Mesendoderm (in vitro differentiated cells): ENCODE results near the gene EML3.
"Not testable (repeated sequence)": the region's sequence is repeated elsewhere in the genome, so short reads cannot be mapped to it uniquely, and the experiment has no call there.

Experiments
- DNase-seq: peaks from one replicate; pipeline ENCODE4 v3.0.0; 2013
- H2AK5ac ChIP-seq: 2 replicates; pipeline ENCODE4 v1.6.1; 2013; ENCODE audit warnings: low read length, inconsistent platforms
- H2BK120ac ChIP-seq: 2 replicates; pipeline ENCODE4 v1.6.1; 2013; ENCODE audit warnings: low read depth, mild to moderate bottlenecking, low read length, moderate library complexity, mixed read lengths
- H2BK15ac ChIP-seq: replicated peaks from 2 replicates; pipeline ENCODE4 v1.6.1; 2013; ENCODE audit warnings: low read depth, mild to moderate bottlenecking, moderate library complexity
- H2BK5ac ChIP-seq: 2 replicates; pipeline ENCODE4 v1.6.1; 2013; ENCODE audit warnings: low read length, inconsistent platforms
- H3K18ac ChIP-seq: 2 replicates; pipeline ENCODE4 v1.6.1; 2013; ENCODE audit warnings: mild to moderate bottlenecking, low read length, mixed read lengths
- H3K23ac ChIP-seq: one replicate; pipeline ENCODE4 v1.6.1; 2013; ENCODE audit warnings: low read length
- H3K27ac ChIP-seq: 2 replicates; pipeline ENCODE4 v1.5.1; 2013; ENCODE audit warnings: low read depth, mild to moderate bottlenecking, inconsistent platforms, low read length, moderate library complexity
- H3K27me3 ChIP-seq: 2 replicates; pipeline ENCODE4 v1.6.1; 2013; ENCODE audit warnings: low read length, control low read depth, mild to moderate bottlenecking, inconsistent platforms; ENCODE audit not compliant: insufficient read depth, poor library complexity
- H3K36me3 ChIP-seq: 2 replicates; pipeline ENCODE4 v1.6.1; 2013; ENCODE audit warnings: low read length, inconsistent platforms; ENCODE audit not compliant: control insufficient read depth, insufficient read depth
- H3K4ac ChIP-seq: one replicate; pipeline ENCODE4 v1.6.1; 2013; ENCODE audit warnings: low read depth, mild to moderate bottlenecking, low read length, moderate library complexity
- H3K4me1 ChIP-seq: 2 replicates; pipeline ENCODE4 v1.6.1; 2013; ENCODE audit warnings: low read depth, low read length, inconsistent platforms; ENCODE audit not compliant: control insufficient read depth
- H3K4me2 ChIP-seq: 2 replicates; pipeline ENCODE4 v1.6.1; 2013; ENCODE audit warnings: low read length
- H3K4me3 ChIP-seq: 2 replicates; pipeline ENCODE4 v1.5.1; 2013; ENCODE audit warnings: mild to moderate bottlenecking, low read length
- H3K56ac ChIP-seq: one replicate; pipeline ENCODE4 v1.6.1; 2013; ENCODE audit warnings: low read length
- H3K79me1 ChIP-seq: 2 replicates; pipeline ENCODE4 v1.6.1; 2013; ENCODE audit warnings: low read length, inconsistent platforms
- H3K79me2 ChIP-seq: 2 replicates; pipeline ENCODE4 v1.6.1; 2013; ENCODE audit warnings: mild to moderate bottlenecking, low read length; ENCODE audit not compliant: control insufficient read depth, insufficient read depth
- H3K9ac ChIP-seq: 2 replicates; pipeline ENCODE4 v1.6.1; 2013; ENCODE audit warnings: low read length, inconsistent platforms
- H4K5ac ChIP-seq: one replicate; pipeline ENCODE4 v1.6.1; 2013; ENCODE audit warnings: low read length
- H4K8ac ChIP-seq: one replicate; pipeline ENCODE4 v1.6.1; 2013; ENCODE audit warnings: low read depth, mild to moderate bottlenecking, control low read depth, low read length, moderate library complexity
- WGBS: extraction: QIAGEN DNeasy Blood & Tissue Kit; methylation state at CpG from one replicate; pipeline ENCODE4 v1.1.7; 2013; ENCODE audit warnings: low lambda C conversion rate, missing lambda C conversion rate; ENCODE audit not compliant: insufficient coverage; ENCODE audit errors: extremely low coverage; 5-methylcytosine and 5-hydroxymethylcytosine counted together

EML3 gene

DNA sequence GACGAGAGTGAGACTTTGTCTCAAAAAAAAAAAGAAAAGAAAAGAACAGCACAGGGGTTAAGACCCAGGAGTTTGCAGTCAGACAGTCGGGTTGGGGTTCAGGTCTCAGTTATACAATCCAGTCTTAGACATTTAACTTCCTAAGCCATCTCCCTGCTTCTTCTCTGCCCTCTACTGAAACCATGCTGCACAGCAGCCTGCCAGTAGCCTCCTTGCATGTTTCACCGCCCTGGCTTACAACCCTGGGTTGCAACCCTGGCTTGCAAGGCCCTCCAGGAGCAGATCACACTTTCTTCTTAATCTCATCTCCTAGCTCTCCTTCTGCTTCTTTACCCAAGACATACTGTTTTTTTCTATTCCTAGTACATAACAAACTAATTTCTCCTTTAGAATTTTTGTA, 15.1 kb upstream of the EML3 start:
- WGBS, result no CpG with 5 or more reads among the region's 3 CpGs
- H2BK120ac ChIP-seq, result no peak overlapping the region

GRCh38 chr11:62622476-62623089, 10.0 kb upstream of the EML3 start:
- Histone ChIP-seq H4K8ac (no peak overlapping the region), H3K27me3 (no peaks in the 10 kb centered on the region), H3K18ac (no peak overlapping the region), H3K79me2 (no peaks in the 10 kb centered on the region), H2AK5ac (no peak overlapping the region), H3K4ac (no peak overlapping the region), H2BK15ac (no peak overlapping the region), H3K23ac (no peak overlapping the region), H4K5ac (no peak overlapping the region), H3K9ac (peak overlapping the region; percentile 47), H3K56ac (peak overlapping the region; percentile 61), H2BK120ac (no peak overlapping the region), H3K4me3 (no peak overlapping the region), H3K36me3 (peaks cover 15% of the 10 kb centered on the region), H3K79me1 (no peaks in the 10 kb centered on the region), H3K4me1 (peaks cover 2% of the 10 kb centered on the region), H2BK5ac (no peak overlapping the region), H3K27ac (peak overlapping the region; percentile 64), H3K4me2 (peak overlapping the region; percentile 45)
- peak; percentile 83 for DNase-seq
- WGBS, result no CpG with 5 or more reads among the region's 7 CpGs

More for the DNA sequence above, 15.1 kb upstream of the EML3 start:
- Histone ChIP-seq H3K4ac (no peak overlapping the region), H3K27me3 (no peaks in the 10 kb centered on the region), H3K4me3 (no peak overlapping the region), H3K79me1 (no peaks in the 10 kb centered on the region), H3K27ac (no peak overlapping the region), H3K9ac (no peak overlapping the region), H3K56ac (no peak overlapping the region), H3K36me3 (peaks cover 34% of the 10 kb centered on the region), H3K79me2 (no peaks in the 10 kb centered on the region), H4K5ac (no peak overlapping the region), H3K18ac (no peak overlapping the region), H3K4me2 (no peak overlapping the region), H4K8ac (no peak overlapping the region), H3K23ac (no peak overlapping the region), H2BK5ac (no peak overlapping the region), H3K4me1 (no peaks in the 10 kb centered on the region), H2BK15ac (no peak overlapping the region), H2AK5ac (no peak overlapping the region)
- DNase-seq, result no peak

DNA sequence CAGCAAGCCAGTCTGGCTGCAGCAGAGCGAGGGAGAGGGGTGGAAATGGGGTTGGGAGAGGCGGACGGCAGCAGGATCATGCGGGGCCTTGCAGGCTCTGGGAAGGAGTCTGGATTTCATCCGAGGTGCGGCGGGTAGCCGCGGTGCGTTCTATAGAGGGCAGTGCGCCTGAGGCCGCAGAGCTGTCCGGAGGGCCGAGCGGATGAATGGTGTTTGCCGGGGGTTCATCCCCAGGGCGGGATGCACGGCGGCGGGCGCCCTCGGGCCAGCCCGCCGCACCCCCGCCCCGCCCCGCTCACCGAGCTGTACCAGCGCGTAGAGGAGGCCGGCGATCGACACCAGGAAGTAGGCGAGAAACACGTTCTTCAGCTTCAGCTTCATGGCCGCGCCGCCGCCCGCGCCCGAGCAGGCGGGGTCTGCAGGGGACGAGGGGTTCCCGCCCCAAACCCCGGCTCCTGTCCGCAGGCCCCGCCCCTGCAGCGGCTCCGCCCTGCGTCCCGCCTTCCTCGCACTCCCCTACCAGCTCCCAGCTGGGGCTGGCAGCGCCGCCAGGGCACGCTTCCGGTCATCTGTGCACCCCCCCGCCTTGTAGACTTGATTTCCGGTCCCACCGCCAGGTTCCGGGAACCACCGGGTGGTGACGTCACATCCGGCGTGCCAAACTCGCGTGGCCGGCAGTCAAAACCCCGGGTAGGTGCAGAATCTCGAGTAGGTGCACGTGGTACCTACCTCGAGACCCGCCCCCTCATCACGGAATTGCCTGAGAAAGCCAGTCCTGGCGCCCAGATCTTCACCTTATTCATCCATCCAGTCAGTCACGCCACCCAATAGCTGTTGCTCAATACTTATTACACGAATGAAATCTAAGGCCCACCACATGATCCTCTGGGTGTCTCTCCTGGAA, 9.2 kb upstream of the EML3 start, which contains the start of gene B3GAT3:
B3GAT3 (minus strand) TSS at position 420 of the 904 bp plus-strand sequence; CDS start at position 381, 39 bp downstream.
- no peak within 1 kb of the TSS for H3K23ac ChIP-seq
- peak within 1 kb of the TSS; percentile 7 for H2AK5ac ChIP-seq
- H2BK15ac ChIP-seq, result no peak within 1 kb of the TSS
- H2BK120ac ChIP-seq, result peak within 1 kb of the TSS; percentile 29
- peak within 1 kb of the TSS; percentile 98 for H3K9ac ChIP-seq
- H4K8ac ChIP-seq, result peak within 1 kb of the TSS; percentile 14
- H3K4me2 ChIP-seq, result peak within 1 kb of the TSS; percentile 53
- H3K18ac ChIP-seq, result peak within 1 kb of the TSS; percentile 86
- H3K4me3 ChIP-seq, result peak within 1 kb of the TSS; percentile 94
- no CpG with 5 or more reads among the region's 77 CpGs for WGBS
- H4K5ac ChIP-seq, result no peak within 1 kb of the TSS
- peaks cover 2% of the 10 kb centered on the region for H3K4me1 ChIP-seq
- peak within 1 kb of the TSS; percentile 85 for H3K27ac ChIP-seq
- peak within 1 kb of the TSS; percentile 96 for H3K56ac ChIP-seq
- H2BK5ac ChIP-seq, result peak within 1 kb of the TSS; percentile 56
- no peaks in the 10 kb centered on the region for H3K27me3 ChIP-seq
- peaks cover 15% of the 10 kb centered on the region for H3K36me3 ChIP-seq
- no peaks in the 10 kb centered on the region for H3K79me2 ChIP-seq
- peak; percentile 99 for DNase-seq
- no peaks in the 10 kb centered on the region for H3K79me1 ChIP-seq
- peak within 1 kb of the TSS; percentile 77 for H3K4ac ChIP-seq

GRCh38 chr11:62621027-62621566, 8.5 kb upstream of the EML3 start:
- H2BK120ac ChIP-seq, result no peak overlapping the region
- H4K8ac ChIP-seq, result no peak overlapping the region
- peak overlapping the region; percentile 53 for H3K4me2 ChIP-seq
- no peaks in the 10 kb centered on the region for H3K27me3 ChIP-seq
- H4K5ac ChIP-seq, result no peak overlapping the region
- peaks cover 2% of the 10 kb centered on the region for H3K4me1 ChIP-seq
- H3K56ac ChIP-seq, result peak overlapping the region; percentile 96
- WGBS, result no CpG with 5 or more reads among the region's 8 CpGs
- H3K79me1 ChIP-seq, result no peaks in the 10 kb centered on the region
- H2BK15ac ChIP-seq, result no peak overlapping the region
- peak overlapping the region; percentile 77 for H3K4ac ChIP-seq
- peak overlapping the region; percentile 86 for H3K18ac ChIP-seq
- peak overlapping the region; percentile 94 for H3K4me3 ChIP-seq
- H2BK5ac ChIP-seq, result peak overlapping the region; percentile 56
- DNase-seq, result no peak
- H3K36me3 ChIP-seq, result peaks cover 12% of the 10 kb centered on the region
- H3K23ac ChIP-seq, result no peak overlapping the region
- peak overlapping the region; percentile 7 for H2AK5ac ChIP-seq
- H3K79me2 ChIP-seq, result no peaks in the 10 kb centered on the region
- peak overlapping the region; percentile 85 for H3K27ac ChIP-seq
- peak overlapping the region; percentile 98 for H3K9ac ChIP-seq

DNA sequence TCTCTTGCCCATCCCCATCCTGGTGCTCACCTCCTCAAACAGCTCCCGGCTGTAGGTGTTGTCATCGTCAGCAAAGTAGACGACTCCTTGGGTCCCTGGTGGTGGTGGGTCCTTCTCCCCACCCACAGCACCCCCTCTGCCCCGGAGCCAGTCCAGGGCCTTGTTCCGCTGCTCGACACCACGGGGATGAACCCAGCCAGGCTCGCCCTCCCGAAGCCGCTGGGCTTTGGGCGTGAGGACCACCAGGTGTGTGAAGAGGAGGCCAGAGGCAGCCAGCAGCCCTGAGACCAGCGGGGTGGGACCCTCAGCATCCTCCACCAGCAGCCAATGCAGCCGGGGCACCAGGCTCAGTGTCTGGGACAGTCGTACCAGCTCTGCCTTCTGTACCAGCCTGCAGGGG, 4.4 kb upstream of the EML3 start:
- H3K4ac ChIP-seq, DNase-seq, H3K18ac ChIP-seq, H3K27me3 ChIP-seq, H3K79me2 ChIP-seq, H3K36me3 ChIP-seq, H3K56ac ChIP-seq, H3K4me3 ChIP-seq, H2BK120ac ChIP-seq, H3K27ac ChIP-seq, H2BK15ac ChIP-seq, H4K5ac ChIP-seq, H2AK5ac ChIP-seq, H3K4me1 ChIP-seq, H4K8ac ChIP-seq, H3K79me1 ChIP-seq, H3K4me2 ChIP-seq, H3K9ac ChIP-seq, H3K23ac ChIP-seq, H2BK5ac ChIP-seq: not testable (repeated sequence)
- no CpG with 5 or more reads among the region's 14 CpGs for WGBS
